Tongue (tissue), 2 donors: Measurements from ENCODE around the gene NPFFR1. TPM values are rescaled to one million over a fixed set of nuclear protein-coding genes. Genes with fewer than 3 reads are reported as not detected.

Experiments
- DNase-seq: peaks from one replicate; pipeline ENCODE4 v3.0.0-alpha.2; 2015
- total RNA-seq: library from RNA; depleted of rRNA; stranded (reverse); fragments of >200 nt; gene quantifications from one replicate; pipeline ENCODE4 v1.2.3, GENCODE V29; 2014

Gene NPFFR1
- total RNA-seq = not detected

- DNase-seq = no peak
These were observed at the start of gene NPFFR1 for GRCh38 chr10:70283445-70284399. Gene NPFFR1 (minus strand): TSS chr10:70284004. CDS start chr10:70283676, 328 bp downstream.

DNA sequence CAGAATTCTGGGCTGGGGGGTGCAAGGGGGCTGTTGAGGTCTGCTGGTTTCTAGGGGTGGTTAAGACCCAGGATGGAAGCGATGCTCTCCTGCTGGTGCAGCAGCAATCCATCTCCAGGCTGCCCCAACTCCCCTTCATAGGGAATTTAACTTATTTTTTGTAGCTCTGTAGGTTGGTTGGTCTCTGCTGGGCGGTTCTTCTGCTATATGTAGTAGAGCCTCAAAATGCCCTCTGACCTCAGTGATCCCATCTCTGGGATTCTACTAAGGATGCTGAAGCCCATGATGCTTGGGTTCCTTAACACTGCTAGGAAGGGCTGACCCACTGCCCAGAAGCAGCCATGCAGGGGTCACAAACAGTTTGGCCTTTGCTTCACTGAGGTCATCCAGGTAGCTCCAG, 49.5 kb upstream of the NPFFR1 start:
- DNase-seq = no peak

GRCh38 chr10:70331486-70332268, 47.9 kb upstream of the NPFFR1 start:
- DNase-seq = peak; percentile 87

DNA sequence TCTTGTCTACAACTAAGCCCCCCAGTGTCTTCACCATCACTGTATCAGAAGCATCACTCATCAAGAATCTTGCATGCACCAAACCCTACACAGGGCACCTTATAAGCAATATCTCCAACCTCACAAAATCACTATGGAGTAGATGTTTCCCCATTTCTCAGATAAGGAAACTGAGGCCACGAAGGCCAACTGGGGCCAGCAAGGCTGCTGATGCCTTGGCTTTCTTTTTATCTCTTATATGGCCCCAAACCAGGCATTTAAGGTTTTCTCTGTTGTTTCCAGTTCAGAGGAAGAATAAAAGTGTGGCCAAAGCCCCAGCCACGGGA, 47.3 kb upstream of the NPFFR1 start:
- DNase-seq = no peak

DNA sequence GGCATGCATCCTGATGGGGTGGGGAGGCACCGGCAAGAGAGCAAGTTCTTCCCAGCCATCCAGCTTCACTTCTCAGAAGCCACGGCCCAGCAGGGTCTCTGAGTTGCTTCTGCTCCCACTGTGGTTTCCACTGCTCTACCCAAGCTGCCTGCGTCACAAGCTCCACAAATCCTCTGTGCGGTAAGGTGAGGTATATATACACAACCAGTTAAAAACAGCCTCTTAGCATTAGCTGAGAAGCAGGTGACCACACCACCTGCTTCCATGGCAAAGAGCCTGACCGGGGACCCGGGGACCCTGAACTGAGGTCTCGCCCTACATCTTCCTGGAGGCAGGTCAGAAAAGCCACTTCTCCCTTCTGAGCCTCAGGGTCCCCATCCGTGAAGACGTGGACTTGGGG, 46.9 kb upstream of the NPFFR1 start:
- no peak for DNase-seq

- DNase-seq = no peak
These were observed 45.2 kb upstream of the NPFFR1 start for GRCh38 chr10:70328967-70329366.

GRCh38 chr10:70328018-70328417, 44.2 kb upstream of the NPFFR1 start:
- DNase-seq = no peak

DNA sequence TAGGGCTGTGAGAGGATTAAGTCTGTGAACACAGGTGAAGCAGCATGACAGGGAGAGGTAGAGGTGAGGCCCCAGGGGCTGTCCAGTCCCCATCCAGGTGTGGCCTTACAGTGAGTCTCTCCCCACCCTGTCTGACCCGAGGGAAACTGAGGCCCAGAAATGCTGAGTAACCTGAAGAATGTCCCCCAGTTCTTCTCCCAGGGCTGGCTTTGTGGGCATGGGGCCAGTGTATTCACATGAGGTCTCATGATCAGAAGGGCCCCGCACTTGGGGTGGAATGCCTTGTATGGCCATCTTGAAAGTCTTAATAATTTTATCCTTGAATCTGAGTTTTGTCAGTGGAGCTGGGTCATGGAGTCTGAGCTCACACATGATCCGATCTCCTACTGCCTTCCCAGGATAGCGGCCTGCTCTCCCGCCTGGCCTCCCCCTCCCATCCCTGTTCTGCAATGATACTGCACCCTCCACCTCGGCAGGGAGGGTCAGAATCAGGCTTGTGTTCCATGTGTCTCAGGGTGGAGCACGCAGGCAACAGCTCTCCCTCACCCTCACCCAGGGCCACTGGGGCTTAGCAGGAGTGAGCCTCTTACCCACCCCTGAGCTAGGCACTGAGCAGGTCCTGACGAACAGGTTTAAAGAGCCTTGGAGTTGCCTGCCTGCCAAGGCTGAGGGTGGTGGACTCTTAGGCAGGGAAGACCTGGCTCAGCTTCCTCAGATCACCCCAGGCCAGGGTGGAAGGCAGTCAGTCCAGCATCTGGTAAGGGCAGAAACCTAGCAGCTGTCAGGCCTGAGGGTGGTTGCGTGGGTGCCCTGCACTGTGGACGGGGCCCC, 41.4 kb upstream of the NPFFR1 start:
- DNase-seq = no peak

DNA sequence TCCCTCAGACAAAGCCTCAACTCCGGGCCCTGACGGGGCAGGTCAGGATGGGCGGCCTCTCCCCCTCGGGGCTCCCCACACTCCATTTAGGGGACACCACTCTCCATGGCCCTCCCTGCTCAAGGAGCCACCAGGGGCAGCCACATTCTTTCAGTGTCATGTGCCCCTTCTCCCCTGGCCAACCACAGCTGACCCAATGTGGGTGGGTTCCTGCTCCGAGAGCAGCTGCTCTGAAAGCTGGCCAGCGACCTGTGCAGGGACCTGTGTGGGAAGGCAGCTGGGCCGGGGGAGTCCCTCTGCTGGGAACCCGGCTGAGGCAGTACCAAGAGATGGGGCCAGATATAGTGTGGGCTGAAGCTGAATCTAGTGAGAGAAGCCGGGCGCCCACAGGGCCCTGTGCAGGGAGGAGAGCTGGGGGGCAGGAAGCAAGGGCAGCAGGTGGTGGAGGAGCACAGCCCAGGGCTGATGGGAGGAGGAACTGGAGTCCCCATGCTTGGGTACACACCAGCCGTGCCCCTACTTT, 40.6 kb upstream of the NPFFR1 start:
- DNase-seq = peak; percentile 91

DNA sequence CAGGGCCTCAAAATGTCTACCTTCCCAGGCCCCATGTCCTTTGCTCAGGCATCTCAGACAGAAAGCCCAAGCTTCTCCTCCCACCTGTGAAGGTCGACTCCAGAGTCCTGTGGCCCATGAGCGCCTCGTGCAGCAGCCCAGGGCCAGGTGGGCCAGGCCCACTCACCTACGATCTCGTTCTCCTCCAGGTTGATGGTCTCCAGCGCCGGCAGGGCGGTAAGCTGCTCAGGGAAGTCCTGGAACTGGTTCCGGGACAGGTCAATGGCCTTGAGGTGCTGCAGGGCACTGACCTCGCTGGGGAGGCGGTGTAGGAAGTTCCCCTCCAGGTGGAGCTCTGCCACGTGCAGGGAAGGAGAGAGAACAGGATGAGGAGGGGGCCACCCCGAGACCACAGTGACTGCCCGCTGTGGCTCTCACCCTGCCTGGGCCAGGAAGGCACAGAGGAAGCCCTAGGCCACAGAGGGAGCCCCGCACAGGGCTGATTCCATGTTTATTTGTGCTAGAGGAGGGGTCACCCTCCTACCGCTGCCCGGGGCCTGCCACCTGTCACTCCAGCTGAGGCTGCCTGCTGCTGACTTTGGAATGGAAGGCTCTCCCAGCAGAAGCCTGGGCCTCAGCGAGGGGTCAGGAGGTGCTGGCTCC, 40.0 kb upstream of the NPFFR1 start:
- peak; percentile 76 for DNase-seq

DNA sequence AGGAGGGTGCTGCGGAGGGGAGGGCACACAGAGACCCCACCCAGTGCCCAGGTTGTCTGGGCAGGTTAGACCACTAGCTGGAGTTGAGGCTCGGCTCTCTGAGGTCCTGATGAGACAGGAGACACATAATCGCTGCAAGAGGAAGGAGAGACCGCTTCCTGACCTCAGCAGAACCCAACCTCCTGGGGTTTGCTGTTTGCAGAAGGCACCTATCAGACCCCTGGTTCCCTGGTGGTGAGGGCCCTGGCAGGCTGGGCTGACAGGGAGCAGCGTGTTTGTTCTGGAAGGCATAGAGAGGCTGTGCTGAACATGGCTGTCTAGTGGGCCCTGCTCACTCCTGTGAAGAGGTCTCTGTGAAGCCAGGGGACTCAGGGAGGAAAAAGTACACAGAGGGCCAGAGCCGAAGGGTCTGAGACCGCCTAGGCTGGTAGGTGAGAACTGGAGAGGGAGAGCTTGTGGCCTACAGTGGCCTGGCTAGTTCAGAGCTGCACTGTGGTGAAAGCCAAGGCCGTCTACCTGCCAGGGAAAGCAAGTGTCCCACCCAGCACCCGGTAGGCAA, 39.4 kb upstream of the NPFFR1 start:
- no peak for DNase-seq

DNA sequence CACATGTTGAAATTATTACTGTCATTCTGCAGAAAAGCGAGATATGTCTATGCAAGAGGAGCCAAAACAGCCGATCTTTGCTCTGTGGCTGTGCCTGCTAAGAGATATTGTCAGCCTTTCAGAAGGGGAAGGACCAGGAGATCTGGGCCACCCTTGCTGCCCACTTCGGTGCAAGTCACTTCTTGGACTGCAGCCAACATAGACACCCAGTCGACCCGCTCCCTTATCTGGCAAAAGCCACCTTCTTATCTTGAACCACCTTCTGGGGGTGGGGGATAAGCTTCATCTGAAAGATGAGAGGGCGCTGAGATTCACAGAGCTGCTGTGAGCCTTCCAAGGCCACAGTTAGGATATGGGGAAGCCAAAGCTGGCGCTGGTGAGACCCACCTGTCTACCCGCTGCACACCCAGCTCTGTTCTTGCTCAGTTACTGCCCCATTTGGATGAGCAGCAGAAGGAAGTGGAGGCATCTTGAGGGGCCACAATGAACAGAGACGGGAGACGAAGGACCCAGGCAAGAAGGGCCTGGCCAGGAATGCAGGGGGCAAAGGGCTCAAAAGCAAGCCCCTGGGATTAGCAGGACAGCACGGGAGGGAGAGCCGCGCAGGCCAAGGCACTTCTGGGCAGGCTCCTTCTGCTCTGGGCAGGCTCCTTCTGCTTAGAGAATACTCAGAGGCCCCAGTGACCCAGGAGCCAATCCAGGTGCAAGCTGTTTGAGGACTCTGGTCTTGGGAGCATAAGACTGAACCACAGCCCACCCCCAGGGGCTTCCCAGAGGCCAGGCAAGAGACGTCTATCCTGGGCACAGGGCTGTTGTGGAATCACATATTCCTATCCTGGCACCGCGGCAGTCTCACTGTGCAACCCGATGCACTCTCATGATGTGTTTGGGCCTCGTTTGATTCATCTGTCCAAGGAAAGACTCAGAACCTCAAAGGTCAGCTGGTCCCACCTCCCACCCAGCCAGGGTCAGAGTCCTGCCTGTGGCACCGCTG, 38.4 kb upstream of the NPFFR1 start:
- no peak for DNase-seq

DNA sequence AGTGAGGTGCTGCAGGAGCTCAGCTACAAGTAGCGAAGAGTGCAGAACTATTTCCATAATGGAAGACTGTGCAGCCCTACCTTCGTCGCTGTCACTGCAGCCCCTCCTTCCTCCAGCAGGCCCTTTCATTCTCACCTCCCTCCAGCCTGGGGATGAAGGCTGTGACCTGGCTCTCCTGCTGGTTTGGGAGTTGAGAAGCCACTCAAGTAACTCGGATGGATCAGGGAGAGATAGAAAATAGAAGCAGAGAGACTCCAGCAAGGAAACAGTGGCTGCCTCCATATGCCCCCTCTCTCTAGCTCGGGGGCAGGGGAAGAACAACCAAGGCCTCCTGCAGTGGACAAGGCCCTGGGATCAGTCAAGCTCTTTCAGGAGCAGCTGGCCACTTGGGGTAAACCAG, 37.4 kb upstream of the NPFFR1 start:
- no peak for DNase-seq

- peak; percentile 67 for DNase-seq
These were observed 36.9 kb upstream of the NPFFR1 start for GRCh38 chr10:70320751-70321150.

DNA sequence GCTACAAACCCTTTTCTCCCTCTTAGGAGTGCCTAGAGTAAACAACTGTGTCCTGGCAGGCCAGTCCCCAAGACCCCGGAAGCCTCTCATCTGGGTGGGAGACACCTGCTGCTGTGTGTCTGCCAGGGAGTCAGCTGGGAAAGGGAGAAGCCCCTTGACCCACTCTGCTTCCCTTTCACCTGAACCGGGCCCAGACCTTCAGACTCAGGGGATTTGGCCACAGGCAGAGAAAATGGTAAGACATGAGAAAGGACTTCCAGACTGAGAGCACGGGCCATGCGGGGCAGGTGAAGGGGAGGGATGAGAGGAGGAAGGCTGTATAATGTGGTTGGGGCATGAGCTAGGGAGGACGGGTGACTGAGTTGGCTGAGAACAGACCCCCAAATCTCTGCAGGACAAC, 36.0 kb upstream of the NPFFR1 start:
- no peak for DNase-seq

DNA sequence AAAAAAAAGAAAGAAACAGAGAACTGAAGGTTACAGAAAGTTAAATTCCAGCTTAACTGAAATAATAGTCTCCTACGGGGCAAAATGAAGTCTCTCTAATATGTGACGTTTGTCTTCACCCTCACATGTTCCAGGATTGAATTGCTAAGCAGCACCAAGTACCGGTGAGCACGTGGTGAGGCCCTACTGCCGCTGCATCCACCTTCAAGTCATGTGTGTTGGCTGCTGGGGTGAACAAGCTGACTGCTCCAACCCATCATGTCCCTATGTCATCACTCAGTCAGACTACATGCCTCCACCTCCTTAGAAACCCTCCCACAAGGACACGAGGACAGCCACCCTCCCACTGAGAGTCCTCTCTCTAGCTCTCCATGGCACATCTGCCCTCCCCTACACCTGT, 35.4 kb upstream of the NPFFR1 start:
- DNase-seq = no peak

- no peak for DNase-seq
These were observed 34.1 kb upstream of the NPFFR1 start for GRCh38 chr10:70317943-70318318.

GRCh38 chr10:70317272-70317942, 33.6 kb upstream of the NPFFR1 start:
- no peak for DNase-seq

DNA sequence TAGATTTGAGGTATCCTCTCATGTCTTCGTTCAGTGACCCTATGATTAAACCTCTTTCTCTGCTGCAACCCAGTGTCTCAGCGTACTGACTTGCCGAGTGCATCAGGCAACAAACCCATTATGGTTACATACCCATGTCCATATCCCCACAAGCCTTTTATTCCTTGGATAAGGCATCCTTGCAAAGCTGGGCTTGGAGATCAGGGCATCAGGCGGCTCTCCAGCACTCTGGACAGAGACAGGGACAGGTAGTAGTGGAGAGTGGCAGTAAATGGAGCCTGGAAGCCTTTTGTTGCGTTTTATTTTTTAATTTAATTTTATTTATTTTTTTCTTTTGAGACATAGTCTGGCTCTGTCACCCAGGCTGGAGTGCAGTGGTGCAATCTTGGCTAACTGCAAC, 32.0 kb upstream of the NPFFR1 start:
- no peak for DNase-seq

DNA sequence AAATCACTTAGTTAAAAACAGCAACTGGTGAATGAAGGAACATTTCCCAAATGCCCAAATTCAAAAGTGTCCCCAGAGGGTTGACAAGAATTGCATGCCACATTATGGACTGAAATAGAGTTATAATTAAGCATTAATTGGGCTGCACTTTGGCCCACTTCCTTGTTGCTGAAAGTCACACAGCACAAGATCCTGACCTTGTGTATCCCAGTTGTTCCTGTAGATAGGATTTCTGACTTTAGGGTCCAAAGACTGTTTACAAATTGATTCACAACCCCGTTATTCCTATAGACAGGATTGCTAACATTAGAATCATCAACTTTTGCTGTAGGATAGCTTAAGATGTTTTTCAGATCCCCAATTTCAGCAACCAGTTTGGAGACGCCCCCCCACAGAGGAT, 31.5 kb upstream of the NPFFR1 start:
- DNase-seq = no peak
